ENCODE results near the gene AURKB.

Gene AURKB

DNA sequence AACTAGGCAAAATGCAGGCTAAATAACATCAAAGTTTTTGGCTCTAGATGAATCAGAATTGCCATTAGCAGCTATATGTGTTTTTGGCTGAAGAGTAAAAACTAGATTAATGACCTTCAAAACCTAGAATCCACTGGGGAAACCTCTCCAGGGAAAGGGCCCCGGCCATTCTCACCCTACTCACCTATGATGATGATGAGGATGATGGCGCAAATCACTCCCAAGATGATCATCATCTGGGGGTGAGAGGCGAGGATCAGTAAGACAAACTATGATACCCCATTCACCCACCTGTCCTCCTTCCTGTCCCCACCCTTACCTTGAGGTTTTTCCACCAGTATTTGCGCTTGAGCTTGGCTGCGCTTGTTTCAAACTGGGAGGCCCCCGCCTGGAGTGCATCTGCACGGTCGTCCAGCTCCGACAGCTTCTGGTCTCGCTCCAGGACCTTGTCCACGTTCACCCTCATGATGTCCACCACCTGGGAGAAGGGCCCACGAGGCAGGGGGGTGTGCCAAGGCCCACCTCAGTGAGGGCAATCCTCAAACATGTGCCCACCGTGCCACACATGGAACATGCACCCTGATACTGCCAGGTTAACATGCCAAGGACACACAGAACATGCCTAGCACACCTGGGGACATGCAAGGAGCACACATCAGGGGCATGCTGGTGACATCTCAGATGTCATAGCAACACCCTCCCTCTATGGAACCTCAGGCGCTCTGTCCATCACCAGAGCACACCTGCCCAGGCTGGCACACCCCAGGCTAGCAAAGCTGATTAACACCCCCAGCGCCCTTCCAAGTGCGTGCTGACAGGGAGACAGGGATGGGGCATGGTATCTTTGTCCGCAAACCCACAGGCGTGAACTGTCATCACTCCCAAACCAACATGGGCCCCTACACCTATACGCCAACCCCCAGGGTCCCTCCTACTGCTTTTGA lies 48.8 kb downstream of the AURKB start:
- no peak for DNase-seq (ENCODE audit: low spot score)

DNA sequence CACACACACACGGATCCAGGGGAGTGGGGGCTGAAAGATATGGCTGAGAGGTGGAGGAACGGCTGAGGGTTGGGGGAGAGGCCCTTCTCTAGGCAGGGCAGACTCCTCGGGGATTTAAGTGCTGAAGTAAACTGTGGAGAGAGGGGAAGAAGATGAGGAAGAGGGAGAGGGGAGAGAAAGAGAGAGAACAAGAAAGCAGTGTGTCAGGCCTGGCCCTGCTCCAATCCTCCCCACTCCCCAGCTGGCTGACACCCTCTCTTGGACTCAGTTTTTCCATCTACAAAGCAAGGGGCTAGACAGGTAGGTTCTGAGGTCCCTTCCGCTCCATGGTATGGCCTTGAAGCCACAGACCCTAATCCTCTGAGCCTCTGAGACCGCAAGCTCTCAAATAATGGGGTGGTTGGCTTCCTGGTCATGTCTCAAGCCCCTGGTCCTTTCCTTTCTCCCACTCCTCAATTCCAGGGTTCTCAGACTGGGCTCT lies 49.6 kb downstream of the AURKB start:
- no peak for DNase-seq (ENCODE audit: low spot score)

DNA sequence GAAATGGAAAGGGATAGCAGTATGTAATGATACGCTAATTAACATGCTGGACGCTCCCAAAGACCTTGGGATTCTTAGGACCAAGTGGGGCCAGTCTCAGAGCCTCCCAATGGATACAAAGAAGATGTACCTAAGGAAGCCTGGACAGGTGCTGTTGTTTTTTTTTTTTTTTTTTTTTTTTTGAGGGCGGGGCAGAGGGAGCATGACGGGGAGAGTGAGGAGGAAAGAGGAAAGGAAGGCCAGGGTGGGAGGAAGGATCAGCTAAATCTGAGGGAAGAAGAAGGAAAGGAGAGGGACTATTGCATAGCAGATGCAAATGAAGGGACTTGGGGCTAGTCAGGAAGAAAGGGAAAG lies 50.2 kb downstream of the AURKB start:
- DNase-seq (ENCODE audit: low spot score): no peak

DNA sequence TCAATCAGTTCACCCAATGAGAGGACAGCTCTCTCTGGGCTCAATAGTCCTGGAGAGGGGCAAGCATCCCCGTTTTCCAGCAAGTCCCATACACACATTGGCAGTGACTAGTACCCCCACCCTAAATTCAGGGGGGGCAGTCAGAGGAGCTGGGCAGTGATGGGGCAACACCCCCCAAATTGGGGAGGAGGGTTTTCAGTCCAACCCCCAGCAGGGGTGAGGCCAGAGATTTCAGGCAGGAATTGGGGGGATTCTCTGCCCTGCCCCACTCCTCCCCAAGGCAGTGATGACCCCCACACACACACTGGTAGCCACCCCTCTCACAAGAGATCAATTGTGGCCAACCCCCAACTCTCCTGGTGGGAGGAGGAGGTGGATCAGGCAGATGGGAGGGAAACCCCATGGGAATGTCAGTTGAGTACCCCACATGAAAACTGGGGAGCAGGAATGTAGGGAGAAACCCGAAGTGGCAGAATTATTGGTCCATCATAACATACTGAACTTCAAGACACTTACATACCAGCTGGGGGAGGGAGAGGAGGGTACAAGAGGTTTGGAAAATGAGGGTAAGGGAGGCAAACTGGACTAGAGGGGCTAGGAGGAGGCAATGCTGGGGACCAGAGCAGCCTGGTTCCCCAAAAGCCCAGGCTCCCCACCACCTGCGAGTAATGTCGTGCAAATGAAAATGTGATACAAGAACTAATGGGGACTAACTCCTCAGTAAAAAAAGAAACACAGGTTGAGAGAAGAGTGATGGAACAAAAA lies 50.7 kb downstream of the AURKB start:
- DNase-seq (ENCODE audit: low spot score): no peak

DNA sequence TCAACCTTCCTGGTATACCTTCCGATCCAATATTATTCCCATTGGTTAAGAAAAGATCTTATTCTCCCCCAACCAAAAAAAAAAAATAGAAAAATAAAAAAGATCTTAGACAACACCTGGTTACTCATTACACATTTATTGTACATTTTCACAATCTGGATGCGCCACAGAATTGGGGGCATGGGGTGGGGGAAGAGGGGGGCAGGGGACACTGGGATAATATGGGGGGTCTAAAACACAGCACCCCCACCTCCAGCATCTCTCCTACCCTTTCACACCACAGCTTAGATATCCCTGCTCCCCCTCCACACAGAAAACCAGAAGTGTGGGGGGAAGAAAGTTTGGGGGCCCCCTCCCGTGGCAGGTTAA lies 51.4 kb downstream of the AURKB start:
- DNase-seq (ENCODE audit: low spot score): no peak

DNA sequence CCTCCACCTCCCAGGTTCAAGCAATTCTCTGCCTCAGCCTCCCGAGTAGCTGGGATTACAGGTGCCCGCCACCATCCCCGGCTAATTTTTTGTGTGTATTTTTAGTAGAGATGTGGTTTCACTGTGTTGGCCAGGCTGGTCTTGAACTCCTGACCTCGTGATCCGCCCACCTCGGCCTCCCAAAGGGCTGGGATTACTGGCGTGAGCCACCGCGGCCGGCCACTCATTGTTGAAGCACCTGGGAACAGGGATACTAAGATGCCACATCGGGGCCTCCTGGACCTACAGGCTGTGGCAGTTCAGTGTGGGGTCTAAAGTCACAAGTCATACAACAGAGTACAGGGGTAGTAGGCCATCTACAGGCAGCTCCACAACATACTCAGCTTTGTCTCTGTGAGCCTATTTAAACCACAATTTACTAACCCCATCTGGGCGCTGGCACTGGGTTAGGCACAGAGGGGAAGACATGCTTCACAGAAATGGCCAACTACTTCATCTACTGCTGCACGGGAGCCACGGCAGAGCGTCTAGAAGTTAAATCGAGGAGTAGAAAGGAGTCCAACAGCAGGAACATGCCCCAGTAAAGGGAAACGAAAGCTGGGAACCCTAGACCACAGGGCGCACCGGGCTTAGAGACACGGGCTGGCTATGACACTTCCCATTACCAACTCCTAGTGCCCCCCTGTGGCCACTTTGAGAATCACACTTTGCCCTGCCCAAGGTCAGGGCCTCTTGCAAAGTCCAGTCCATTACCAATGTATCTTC lies 51.9 kb downstream of the AURKB start:
- DNase-seq (ENCODE audit: low spot score): peak; percentile 88

DNA sequence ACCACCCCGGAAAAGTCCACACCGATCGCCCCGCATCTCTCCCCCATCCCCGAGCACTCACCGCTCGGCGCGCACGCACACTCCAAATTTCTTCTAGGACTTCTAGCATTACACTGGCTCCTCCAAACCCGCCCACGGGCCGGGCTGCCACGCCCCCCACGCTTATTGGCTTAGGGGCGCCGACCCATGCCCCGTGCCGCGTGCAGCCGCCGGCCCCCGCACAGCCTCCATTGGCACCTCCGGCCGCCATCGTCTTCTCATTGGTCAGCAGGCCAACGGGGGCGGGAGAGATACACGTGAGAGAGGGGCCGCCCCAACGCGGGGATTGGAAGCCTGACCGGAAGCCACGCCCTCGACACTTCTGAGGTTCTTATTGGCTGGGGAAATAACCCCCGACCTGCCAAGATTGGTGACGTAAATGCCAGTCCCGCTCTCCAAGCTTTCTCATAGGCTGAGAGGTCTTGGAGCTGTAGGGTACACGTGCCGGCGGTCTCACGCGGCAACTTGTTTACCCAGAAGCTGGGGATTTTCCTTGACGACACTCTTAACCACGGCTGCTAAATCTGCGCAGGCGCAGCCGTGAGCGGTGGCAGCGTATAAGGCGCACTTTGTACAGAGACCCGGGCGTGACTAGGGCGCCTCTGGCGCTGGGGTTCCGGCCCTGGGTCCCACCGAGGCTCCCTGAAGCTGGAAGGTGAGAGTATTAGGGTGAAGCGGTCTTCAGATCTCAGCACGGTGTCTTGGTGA lies 54.0 kb downstream of the AURKB start:
- DNase-seq (ENCODE audit: low spot score): peak; percentile 99

DNA sequence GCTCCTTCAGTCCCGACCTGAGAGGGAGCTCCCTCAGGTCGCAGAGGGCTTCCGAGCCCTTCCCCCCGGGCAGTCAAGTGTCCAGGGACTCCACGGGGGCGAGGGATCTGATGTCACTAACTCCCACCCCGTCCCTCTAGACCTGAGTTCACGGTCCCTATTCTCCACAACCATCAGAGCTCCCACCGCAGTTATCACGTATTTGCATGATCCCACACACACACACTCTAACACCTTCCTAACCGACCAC lies 54.5 kb downstream of the AURKB start:
- DNase-seq (ENCODE audit: low spot score): no peak

DNA sequence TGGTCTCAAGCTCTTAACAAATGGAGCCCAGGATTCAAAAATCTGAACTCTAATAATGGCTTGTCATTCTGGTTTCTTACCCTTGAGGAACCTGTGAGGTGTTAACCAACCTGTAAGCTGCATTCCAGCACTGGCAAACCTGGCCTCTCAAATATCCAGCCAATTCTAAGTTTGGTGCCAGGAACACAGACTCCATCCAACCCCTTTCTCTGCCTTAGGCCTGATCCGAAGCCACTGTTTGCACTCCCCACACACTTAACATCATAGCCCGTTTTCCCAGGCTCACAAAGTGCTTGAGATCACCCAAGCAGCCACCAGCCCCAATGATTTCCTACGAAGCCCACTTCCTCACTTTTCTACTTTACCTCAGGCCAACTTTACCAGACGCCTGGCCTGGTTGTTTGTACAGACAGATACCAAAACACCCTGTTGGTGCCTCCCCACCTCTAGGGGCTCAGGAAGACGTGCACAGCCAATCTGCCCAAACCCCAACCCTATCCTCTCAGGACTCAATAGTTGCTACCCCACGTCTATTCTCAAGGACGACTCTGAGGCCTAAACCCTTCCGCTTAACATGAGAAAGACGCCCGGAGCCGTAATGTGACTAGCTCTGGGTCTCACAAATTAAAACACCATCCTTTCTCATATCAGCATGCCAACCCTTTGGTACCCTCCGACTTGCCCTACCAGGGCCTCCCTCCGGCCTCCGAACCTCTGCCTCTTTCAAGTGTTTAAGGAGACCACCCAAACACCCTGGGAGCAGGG lies 55.0 kb downstream of the AURKB start:
- DNase-seq (ENCODE audit: low spot score): no peak

Measured in germinal center (tissue), 1 donor.